ENCODE results near the gene KIF13A. TPM values are rescaled to one million over a fixed set of nuclear protein-coding genes. Genes with fewer than 3 reads are reported as not detected.
"Not testable (repeated sequence)": the region's sequence is repeated elsewhere in the genome, so short reads cannot be mapped to it uniquely, and the experiment has no call there.

Gene KIF13A
- total RNA-seq, 1 donor = 86.8 TPM

DNA sequence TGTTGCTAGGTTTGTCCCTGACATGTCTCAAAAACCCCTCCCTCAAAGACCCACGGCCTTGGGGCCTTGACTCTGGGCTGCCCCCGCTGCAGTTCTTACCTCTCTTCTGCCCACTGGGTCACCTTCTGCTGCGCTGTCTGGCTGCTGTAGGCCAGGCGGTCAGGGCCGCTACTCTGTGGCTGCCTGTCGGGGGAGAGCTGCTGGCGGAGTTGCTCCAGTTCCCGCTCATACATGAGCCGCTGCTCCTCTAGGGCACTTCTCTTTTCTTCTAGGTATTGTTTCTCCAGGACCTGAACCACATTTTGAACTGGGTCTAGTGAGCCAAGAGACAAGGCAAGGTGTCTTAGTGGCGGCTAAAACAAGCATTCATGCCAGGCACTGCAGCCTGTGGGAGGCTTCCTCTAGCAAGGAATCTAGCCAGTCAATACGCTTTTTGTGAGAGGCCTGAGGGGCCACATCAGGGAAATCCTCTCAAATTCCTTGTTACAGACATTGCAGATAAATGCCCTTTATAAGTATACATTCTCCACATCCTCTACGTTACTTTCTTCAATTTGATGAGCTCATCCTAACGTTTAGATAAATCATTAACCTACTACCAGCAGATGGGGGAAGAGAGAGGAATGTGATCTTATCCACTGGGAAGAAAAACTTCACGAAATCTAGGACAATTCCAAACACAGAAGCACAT is 170.4 kb downstream of the KIF13A start:
- DNase-seq (ENCODE audit: low read depth) = peak; percentile 31
- TF ChIP-seq, protein P1, sequence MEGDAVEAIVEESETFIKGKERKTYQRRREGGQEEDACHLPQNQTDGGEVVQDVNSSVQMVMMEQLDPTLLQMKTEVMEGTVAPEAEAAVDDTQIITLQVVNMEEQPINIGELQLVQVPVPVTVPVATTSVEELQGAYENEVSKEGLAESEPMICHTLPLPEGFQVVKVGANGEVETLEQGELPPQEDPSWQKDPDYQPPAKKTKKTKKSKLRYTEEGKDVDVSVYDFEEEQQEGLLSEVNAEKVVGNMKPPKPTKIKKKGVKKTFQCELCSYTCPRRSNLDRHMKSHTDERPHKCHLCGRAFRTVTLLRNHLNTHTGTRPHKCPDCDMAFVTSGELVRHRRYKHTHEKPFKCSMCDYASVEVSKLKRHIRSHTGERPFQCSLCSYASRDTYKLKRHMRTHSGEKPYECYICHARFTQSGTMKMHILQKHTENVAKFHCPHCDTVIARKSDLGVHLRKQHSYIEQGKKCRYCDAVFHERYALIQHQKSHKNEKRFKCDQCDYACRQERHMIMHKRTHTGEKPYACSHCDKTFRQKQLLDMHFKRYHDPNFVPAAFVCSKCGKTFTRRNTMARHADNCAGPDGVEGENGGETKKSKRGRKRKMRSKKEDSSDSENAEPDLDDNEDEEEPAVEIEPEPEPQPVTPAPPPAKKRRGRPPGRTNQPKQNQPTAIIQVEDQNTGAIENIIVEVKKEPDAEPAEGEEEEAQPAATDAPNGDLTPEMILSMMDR (IDR thresholded peaks at IDR 0.05; ENCODE audit: insufficient read depth, low read length) = no peak

DNA sequence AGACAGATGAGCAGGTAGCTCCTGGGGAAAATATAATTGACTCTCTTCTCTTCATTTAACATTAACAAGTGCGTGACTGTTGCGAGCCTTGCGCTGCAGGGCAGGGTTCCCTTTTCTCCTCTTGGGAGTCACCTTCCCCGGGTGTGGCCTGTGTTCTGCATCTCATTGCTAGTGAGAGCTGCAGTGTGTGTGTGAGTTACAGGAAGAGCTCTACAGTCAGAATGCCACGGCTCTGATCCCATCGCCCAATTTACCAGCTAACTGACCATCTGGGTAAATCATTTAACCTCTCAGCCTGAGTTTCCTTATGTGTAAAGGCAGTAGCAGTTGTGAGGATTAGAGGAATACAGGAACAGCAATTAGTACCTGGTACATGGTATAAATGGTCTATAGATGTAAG is 173.9 kb downstream of the KIF13A start:
- no peak overlapping the region for H3K4me3 ChIP-seq (ENCODE audit: low read depth, low read length)
- no peak for DNase-seq (ENCODE audit: low read depth)
- TF ChIP-seq, protein P1 (IDR thresholded peaks at IDR 0.05; ENCODE audit: insufficient read depth, low read length) = no peak

More for the DNA sequence above, 170.4 kb downstream of the KIF13A start:
- H3K4me3 ChIP-seq (ENCODE audit: low read depth, low read length) = no peak overlapping the region

DNA sequence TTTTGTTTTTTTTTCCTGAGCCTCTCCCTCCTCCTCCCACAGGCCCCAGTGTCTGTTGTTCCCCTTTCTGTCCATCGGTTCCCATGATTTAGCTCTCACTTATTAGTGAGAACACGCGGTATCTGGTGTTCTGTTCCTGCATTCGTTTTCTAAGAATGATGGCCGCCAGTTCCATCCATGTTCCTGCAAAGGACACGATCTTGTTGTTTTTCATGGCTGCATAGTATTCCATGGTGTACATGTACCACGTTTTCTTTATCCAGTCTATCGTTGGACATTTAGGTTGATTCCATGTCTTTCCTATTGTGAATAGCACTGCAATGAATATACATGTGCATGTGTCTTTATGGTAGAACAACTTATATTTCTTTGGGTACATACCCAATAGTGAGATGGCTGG is 175.1 kb downstream of the KIF13A start:
- DNase-seq (ENCODE audit: low read depth) = no peak
- TF ChIP-seq, protein P1 (IDR thresholded peaks at IDR 0.05; ENCODE audit: insufficient read depth, low read length) = no peak
- no peak overlapping the region for H3K4me3 ChIP-seq (ENCODE audit: low read depth, low read length)

DNA sequence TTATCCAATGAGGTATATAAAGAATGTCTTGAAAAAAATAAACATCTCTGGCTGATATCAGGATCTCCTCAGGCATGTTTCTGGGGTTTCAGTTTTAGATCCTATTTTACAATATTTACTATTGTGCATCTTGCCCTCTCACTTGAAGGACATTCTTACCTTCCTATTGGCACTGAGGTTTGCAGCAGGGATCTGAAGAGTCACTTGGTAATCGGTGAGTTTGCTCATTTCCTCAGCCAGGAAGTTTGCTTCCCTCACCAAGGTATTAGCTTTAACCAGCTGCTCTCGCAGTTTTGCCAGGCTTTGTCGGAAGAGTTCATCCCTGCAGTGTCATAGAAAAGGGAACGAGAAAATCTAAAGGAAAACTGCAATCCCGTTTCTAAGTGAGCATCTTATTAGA is 178.8 kb downstream of the KIF13A start:
- no peak overlapping the region for H3K4me3 ChIP-seq (ENCODE audit: low read depth, low read length)
- DNase-seq (ENCODE audit: low read depth) = no peak
- TF ChIP-seq, protein P1 (IDR thresholded peaks at IDR 0.05; ENCODE audit: insufficient read depth, low read length) = no peak

DNA sequence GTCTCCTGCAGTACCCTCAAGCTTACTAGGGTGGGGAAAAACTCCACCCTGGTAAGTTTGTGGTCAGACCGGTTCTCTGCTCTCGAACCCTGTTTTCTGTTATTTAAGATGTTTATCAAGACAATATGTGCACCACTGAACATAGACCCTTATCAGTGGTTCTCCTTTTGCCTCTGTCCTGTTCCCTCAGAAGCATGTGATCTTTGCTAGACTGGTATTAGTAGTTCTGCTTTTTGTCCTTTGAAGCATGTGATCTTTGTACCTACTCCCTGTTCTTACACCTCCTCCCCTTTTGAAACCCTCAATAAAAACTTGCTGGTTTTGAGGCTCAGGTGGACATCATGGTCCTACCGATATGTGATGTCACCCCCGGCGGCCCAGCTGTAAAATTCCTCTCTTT is 180.0 kb downstream of the KIF13A start:
- H3K4me3 ChIP-seq (ENCODE audit: low read depth, low read length); DNase-seq (ENCODE audit: low read depth): not testable (repeated sequence)

DNA sequence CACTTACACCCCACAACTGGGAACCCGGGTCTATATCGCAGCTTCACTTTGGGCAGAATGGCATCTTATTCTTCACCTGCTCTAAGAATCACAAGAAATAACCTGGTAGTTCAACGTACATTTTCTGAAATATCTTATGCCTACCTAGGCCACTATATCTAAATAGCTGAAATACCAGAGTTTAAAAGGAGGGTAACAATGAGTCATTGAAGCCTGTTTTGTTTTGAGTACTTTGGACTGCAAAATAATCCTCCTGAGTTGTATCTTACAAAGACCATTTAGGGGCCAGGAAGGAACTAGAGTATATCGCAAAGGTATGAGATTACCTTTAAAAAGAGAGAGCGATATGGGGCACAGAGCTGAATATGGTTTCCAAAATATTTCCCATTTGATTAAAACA is 184.0 kb downstream of the KIF13A start:
- H3K4me3 ChIP-seq (ENCODE audit: low read depth, low read length) = no peak overlapping the region
- TF ChIP-seq, protein P1 (IDR thresholded peaks at IDR 0.05; ENCODE audit: insufficient read depth, low read length) = no peak
- DNase-seq (ENCODE audit: low read depth) = no peak

DNA sequence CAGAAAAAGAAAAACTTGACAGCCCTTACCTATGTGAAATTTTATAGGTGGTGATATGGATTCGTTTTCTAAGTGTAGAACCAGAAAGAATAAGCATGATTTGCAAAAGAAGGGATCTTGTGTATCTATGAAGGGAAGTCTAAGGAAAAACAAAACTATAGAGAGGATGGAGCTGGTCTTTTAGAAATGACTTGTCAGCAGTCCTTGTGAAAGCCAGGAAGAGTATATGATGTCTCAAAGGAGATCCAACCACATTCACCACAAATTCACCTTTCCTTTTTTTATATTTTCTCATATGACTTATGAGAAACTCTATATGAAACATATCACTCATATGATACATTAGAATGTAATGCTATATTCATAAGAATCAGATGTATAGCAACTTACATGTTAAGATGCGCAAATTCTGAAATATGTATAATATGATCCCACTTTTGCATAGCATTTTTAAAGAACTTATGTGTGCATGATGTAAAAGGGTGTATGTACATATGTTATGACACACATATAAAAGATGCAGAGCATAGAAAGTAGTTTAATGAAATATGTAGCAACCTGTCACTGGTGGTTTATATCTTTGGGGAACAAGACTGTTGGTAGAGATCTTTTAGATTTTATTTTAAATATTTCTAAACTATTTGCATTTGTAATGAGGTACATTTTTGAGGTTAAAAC is 188.8 kb downstream of the KIF13A start:
- TF ChIP-seq, protein P1 (IDR thresholded peaks at IDR 0.05; ENCODE audit: insufficient read depth, low read length) = no peak
- H3K4me3 ChIP-seq (ENCODE audit: low read depth, low read length) = no peak overlapping the region
- no peak for DNase-seq (ENCODE audit: low read depth)
